Measurements from ENCODE around the gene PRKAA1.

The PRKAA1 gene

DNA sequence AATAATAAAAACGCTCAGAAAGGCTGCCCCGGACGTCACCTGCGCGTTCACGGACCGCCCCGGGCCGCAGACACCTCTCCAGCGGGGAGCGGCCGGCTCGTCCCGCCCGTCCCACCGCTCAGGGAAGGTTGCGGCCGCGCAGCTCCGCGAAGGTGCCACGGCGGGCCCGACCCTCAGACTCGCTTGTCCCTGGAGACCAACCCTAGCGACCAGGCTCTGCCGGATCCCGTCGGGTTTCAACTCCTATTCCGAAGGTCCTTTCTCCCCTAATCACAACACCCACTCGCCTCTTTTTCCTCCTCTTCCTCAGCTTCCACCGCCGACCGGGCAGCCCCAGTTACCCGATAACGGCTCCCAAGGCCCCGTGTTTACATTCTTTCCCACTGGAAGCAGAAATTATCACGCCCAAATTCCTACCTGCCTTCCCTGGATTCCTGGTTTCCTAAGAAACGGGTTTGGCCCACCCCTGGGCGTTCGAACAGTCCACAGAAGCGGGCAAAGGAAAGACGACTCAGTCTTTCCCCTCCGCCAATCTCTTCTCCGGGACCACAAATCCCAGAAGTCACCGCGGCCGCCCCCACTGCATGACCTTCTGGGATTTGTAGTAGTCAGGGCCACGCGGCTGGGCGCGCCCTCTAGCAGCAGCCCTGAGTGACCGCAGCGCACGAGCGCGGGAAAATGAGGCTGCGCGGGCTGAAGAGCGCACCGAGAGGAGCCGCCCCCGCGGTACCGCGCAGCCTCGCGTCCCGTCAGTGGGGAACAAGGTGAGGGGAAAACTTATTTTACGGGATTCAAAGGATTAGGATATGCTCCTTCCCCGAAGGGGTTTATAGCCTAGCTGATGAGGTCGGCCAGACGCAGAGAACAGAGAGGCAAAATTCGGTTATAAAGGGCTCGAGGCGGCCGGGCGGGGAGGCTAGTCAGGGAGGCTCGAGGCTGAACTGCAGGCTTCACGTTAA, 42.5 kb downstream of the PRKAA1 start, which contains the start of gene TTC33:
TSS of gene TTC33 (minus strand) at position 555 of the 959 bp plus-strand sequence. CDS start 8,943 bp downstream, outside the sequence.
- TF ChIP-seq, protein P1, sequence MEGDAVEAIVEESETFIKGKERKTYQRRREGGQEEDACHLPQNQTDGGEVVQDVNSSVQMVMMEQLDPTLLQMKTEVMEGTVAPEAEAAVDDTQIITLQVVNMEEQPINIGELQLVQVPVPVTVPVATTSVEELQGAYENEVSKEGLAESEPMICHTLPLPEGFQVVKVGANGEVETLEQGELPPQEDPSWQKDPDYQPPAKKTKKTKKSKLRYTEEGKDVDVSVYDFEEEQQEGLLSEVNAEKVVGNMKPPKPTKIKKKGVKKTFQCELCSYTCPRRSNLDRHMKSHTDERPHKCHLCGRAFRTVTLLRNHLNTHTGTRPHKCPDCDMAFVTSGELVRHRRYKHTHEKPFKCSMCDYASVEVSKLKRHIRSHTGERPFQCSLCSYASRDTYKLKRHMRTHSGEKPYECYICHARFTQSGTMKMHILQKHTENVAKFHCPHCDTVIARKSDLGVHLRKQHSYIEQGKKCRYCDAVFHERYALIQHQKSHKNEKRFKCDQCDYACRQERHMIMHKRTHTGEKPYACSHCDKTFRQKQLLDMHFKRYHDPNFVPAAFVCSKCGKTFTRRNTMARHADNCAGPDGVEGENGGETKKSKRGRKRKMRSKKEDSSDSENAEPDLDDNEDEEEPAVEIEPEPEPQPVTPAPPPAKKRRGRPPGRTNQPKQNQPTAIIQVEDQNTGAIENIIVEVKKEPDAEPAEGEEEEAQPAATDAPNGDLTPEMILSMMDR (IDR thresholded peaks at IDR 0.05; ENCODE audit: insufficient read depth, missing control alignments): peak; percentile 90
- FAIRE-seq: no peak
- DNase-seq (ENCODE audit: insufficient read length, low spot score): peak; percentile 90

DNA sequence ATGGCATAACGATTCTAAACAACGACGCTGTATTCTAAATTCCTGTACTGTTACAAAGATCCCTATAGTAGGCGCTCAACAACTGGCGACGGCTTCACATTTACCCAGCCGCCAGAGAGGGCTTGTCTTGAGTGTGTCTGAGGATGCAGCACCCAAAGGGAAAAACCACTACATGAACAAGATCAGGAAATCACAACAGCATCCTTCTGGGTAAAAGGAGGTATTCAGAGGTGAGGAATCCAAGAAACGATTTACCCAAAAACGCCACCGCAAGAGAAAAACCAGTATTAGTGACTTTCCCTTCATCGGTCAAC, 43.1 kb downstream of the PRKAA1 start:
- TF ChIP-seq, protein P1 (IDR thresholded peaks at IDR 0.05; ENCODE audit: insufficient read depth, missing control alignments): peak; percentile 70
- DNase-seq (ENCODE audit: insufficient read length, low spot score) (no peak), FAIRE-seq (peak; percentile 21)

DNA sequence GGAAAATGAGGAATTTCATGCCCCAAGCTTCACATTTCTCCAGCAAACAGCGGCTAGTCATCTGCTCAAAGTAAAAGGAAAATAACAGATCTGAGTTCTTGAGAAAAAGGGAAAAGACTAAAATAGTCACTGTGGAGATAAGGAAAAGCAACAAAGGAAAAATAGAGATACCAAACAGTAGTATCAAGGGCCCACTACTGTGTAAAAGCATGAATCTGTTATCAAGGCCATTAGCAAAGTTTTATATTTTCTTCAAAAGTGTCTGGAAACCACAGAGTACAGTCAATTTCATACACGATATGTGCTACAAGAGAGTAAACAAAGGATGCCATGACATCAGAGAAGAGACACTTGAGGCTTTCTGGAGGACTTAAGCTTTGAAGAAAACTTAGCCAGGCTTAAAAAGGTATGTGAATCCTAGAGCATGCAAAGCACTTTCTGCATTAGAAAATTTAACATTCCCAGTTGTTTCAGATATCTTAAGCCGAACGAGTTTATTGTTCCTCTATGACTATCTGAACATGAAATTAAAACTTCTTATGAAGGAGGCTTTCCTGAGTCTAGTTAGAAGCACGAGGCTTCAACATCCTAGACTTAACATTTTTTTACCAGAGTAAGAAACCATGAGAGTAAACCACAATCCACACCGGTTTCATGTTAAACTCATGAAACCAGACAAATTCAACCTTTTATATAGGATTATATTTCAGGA, 43.6 kb downstream of the PRKAA1 start:
- DNase-seq (ENCODE audit: insufficient read length, low spot score): no peak
- FAIRE-seq: no peak
- TF ChIP-seq, protein P1 (IDR thresholded peaks at IDR 0.05; ENCODE audit: insufficient read depth, missing control alignments): no peak

DNA sequence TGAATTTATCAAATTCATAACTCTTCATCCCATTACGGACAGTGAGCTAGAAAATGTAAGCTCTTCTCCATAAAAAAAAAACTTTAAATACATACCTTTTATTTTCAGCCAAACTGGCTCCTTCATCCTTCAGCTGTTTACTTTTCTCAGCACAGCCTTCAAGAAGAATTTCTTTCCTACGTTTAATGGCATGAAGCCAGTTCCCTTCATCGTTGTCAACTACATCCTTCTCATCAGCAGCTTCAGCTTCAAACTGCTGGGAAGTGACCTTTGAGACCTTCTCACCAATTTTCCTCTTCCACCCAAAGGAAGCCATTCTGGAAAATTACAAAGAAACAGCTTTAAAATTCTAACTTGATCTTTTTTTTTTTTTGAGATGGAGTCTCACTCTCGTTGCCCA, 51.5 kb downstream of the PRKAA1 start:
- DNase-seq (ENCODE audit: insufficient read length, low spot score) (no peak), FAIRE-seq (no peak)
- TF ChIP-seq, protein P1 (IDR thresholded peaks at IDR 0.05; ENCODE audit: insufficient read depth, missing control alignments): no peak

DNA sequence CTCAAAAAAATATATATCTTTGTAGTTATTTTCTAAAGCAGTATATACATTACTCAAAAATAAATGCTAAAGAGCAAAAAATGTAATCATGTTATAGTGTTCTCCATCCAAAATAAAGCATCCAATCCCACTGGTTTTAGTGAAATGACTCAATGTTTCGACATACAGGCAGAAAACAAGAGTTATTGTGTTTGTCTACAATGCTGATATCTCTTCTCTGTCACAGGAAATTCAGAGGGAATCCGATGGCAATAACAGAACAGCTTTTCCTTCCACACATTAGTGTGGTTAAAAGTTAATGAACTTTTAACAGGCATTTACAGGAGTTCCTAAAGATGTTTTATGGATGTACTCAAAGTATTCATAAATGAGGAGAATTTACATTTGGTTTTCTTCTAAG, 54.4 kb downstream of the PRKAA1 start:
- TF ChIP-seq, protein P1 (IDR thresholded peaks at IDR 0.05; ENCODE audit: insufficient read depth, missing control alignments): no peak
- no peak for DNase-seq (ENCODE audit: insufficient read length, low spot score)
- FAIRE-seq: peak; percentile 69

DNA sequence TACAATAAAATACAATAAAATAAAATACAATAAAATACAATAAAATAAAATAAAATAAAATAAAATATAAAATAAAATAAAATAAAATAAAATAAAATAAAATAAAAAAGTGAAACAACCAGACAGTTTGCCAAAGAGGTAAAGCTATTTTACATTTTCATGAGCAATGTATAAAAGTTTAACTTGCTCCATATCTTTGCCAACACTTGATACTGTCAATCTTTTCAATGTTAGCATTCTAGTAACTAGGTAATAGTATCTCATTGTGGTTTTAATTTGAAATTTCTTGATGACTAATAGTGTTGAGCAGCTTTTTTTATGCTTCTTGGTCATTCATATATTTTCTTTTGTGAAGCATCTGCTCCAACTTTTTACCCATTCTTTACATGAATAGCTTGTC, 59.7 kb downstream of the PRKAA1 start:
- TF ChIP-seq, protein P1 (IDR thresholded peaks at IDR 0.05; ENCODE audit: insufficient read depth, missing control alignments): no peak
- FAIRE-seq (no peak), DNase-seq (ENCODE audit: insufficient read length, low spot score) (no peak)
